SHP77 treated with DMSO at 0.1 percent for 48 hours (cell line): ENCODE results near the gene CDK9.
A peak's percentile ranks its signal among the peaks of the same experiment; 100 is the strongest.

Experiments used
- DNase-seq: peaks from one replicate; lab custom pipeline; 2025; lab: John Stamatoyannopoulos, UW

Gene CDK9

GRCh38 chr9:127803507-127804352 lies 17.9 kb downstream of the CDK9 start:
- no peak for DNase-seq

GRCh38 chr9:127805620-127806019 lies 19.8 kb downstream of the CDK9 start:
- DNase-seq = peak; percentile 14

GRCh38 chr9:127806871-127807270 lies 21.0 kb downstream of the CDK9 start:
- DNase-seq = no peak

GRCh38 chr9:127808347-127809001 lies 22.6 kb downstream of the CDK9 start:
- DNase-seq = no peak

- no peak for DNase-seq
Measured at GRCh38 chr9:127809002-127809539, 23.2 kb downstream of the CDK9 start.

- no peak for DNase-seq
Measured at GRCh38 chr9:127809540-127810377, 23.9 kb downstream of the CDK9 start.

- no peak for DNase-seq
Measured at GRCh38 chr9:127810378-127811187, 24.7 kb downstream of the CDK9 start.

GRCh38 chr9:127812011-127812410 lies 26.2 kb downstream of the CDK9 start:
- DNase-seq = no peak

- DNase-seq = no peak
Measured at GRCh38 chr9:127812936-127813675, 27.3 kb downstream of the CDK9 start.

- no peak for DNase-seq
Measured at GRCh38 chr9:127813686-127814226, 27.9 kb downstream of the CDK9 start.

- DNase-seq = no peak
Measured at GRCh38 chr9:127814619-127815511, 29.0 kb downstream of the CDK9 start.

- no peak for DNase-seq
Measured at GRCh38 chr9:127815512-127816361, 29.9 kb downstream of the CDK9 start.

GRCh38 chr9:127816362-127816725 lies 30.5 kb downstream of the CDK9 start:
- DNase-seq = no peak

GRCh38 chr9:127816728-127817127 lies 30.9 kb downstream of the CDK9 start:
- DNase-seq = no peak

- DNase-seq = no peak
Measured at GRCh38 chr9:127817881-127818434, 32.1 kb downstream of the CDK9 start.

- DNase-seq = no peak
Measured at GRCh38 chr9:127818574-127818973, 32.7 kb downstream of the CDK9 start.

GRCh38 chr9:127822108-127822507 lies 36.3 kb downstream of the CDK9 start:
- no peak for DNase-seq
